GM21717 (cell line): ENCODE data around the gene CBLC.

ENCODE experiments used
- ATAC-seq: cut with Tn5 transposase; IDR thresholded peaks from one replicate; pipeline ENCODE4 v1.9.1; 2021; ENCODE audit warnings: mild to moderate bottlenecking, moderate library complexity; ENCODE audit not compliant: unreplicated experiment

CBLC gene

DNA sequence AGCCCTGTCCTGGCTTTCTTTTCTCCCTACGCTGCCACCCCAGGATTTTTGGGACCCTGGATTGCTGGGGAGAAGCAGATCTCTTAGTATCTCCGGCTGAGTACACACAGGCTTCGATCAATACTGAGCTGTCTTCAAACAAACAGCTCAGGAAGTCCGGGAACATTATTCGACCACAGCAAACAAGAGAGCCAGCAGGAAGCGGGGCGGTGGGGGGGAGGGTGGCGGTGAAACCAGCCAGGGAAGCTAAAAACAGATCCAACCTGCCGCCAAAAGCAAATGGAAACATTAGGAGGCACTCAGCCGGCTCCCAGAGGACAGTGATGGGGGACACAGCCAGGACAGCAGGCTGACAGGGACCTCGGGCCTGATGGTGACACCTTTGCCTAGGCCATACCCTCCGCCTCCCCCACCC, 19.0 kb downstream of the CBLC start:
- ATAC-seq: no peak

DNA sequence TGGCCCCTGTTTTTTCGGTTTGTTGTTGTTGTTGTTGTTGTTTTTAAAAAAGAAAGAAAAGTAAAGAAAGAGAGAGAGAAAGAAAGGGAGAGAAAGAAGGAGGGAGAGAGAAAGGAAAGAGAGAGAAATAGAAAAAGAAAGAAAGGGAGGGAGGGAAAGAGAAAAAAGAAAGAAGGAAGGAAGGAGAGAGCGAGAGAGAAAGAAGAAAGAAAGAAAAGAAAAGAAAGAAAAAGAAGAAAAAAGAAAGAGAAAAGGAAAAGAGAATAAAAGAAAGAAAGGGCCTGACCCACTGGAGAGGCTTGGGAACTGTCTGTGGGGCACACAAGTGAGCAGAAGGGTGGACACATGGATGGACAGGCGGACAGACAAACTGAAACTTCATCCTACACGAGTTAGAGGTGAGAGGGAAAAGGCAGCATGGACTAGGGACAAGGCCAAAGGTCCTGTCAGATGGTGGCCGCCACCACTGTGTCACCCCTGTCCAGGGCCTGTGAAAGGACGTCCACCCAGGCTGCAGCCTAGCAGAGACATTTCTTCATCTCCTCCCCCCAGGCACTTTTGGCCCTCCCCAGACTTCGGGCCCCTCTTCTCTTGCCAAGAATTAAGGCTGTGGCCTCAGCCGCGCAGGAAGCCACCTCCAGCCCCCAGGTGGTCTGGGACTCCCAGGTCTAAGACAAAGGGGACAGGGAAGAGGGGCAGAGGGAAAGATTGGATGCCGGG, 22.1 kb downstream of the CBLC start:
- no peak for ATAC-seq

DNA sequence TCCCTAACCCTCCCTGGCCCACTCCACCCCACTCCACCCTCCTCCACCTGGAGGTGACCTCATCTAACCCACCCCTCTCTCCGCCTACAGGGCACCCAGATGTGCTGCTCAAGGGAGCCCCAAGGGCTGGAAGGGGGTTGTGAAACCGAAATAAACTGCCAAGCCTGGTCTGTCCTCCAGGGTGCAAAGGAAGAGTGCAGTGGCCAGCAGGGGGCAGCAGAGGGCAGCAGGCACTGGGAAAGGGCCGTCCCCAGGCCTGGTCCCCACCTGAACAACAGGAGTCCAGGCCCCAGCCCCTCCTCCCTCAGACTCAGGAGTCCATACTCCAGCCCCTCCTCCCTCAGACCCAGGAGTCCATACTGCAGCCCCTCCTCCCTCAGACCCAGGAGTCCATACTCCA, 22.8 kb downstream of the CBLC start:
- ATAC-seq: no peak

DNA sequence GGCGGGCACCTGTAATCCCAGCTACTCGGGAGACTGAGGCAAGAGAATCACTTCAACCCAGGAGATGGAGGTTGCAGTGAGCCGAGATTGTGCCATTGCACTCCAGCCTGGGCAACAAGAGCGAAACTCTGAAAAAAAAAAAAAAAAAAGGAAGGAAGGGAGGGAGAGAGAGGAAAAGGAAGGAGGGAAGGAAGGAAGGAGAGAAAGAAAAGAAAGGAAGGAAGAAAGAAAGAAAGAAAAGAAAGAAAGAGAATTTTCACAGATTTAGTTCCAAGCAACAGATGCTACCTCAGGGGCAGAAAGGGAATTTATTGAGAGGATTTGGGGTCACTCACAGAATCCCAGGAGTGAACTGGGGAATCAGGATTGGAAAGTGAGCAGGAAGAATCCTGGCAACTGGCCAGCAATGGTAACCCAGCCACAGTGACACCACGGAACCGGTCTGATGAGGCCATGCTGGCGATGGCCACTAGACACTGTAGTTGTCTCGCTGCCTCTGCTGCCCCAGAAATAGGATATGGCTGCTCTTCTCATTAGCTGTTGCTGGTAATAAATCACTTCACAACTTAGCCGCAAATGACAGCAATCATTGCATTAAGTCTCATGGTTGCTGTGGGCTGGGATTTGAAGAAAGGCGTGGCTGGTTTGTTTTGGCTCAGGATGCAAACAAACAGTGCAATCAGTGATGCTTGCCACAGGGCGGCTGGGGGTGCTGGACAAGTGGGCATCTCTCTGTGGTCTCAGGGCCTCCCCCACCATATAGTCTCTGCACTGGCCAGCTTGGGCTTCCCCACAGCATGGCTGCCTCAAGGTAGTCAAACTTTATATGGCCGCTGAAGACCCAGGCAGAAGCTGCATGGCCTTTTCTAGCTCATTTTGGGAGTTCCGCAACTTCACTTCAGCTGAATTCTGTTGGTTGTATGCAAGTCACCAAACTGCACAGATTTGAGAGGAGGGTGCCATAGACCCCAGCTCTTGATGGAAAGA, 26.0 kb downstream of the CBLC start:
- ATAC-seq: no peak

DNA sequence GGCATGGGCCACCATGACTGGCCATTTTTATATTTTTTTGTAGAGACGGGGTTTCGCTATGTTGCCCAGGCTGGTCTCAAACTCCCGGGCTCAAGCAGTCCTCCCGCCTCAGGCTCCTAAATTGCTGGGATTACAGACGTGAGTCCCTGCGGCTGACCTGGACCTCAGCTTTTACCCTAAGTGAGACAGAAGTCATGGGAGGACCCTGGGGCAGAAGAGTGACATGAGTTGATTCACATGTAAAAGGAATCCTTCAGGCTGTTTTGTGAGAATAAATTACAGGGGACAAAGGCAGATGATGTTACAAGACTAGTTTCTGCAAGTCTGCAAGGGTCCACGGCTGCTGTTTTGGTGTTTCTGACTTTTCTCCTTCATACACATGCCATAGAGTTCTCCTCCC, 28.6 kb downstream of the CBLC start:
- ATAC-seq: no peak

DNA sequence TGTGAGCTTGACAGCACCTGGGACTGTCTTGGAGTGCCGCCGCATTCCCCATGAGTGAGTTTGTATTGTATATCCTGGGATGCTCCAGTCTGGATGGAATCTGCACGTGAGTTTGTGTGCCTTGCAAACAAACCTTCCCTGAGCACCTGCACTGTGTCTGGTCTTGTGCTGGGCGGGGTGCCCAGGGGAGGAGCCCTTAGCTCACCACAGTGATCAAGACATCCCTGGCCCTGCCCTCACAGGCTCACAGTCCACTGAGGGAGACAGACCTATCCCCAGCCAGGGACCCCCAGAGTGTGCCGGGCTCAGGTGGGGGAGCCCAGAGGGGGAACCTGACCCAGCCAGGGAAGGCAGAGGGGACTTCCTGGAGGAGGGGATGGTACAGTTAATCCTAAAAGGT, 29.5 kb downstream of the CBLC start:
- ATAC-seq: no peak

DNA sequence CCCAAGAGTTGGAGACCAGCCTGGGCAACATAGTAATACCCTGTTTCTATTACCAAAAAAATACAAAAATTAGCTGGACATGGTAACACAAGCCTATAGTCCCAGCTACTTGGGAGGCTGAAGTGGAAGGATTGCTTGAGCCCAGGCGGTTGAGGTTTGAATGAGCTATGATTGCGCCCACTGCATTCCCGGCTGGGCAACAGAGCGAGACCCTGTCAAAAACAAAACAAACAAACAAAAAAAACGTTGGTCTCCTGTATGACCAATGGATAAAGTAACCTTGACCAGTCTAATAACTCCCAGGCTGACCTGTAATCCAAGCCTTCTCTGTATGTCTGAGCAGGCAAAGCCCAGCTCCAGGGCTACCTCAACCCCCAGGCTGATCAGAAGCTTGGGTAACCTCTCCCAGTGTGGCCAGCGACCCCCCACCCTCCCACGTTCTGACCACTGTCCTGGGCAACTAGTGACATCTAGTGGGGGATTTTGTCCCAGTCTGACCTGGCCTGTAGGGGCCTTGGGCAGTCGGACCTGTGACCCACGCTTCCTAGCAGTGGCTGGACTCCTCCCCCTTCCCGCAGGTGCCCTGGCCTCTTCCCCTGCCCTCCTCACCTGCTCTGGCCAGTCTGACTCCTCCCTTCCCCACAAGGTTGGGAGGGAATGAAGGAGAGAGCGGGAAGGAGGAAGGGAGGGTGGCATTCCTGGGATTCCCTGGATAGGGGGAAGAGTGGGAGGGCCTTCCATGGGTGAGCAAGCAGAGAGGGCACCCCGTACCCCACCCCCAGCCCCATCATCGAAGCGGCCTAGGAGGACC, 30.2 kb downstream of the CBLC start:
- no peak for ATAC-seq

DNA sequence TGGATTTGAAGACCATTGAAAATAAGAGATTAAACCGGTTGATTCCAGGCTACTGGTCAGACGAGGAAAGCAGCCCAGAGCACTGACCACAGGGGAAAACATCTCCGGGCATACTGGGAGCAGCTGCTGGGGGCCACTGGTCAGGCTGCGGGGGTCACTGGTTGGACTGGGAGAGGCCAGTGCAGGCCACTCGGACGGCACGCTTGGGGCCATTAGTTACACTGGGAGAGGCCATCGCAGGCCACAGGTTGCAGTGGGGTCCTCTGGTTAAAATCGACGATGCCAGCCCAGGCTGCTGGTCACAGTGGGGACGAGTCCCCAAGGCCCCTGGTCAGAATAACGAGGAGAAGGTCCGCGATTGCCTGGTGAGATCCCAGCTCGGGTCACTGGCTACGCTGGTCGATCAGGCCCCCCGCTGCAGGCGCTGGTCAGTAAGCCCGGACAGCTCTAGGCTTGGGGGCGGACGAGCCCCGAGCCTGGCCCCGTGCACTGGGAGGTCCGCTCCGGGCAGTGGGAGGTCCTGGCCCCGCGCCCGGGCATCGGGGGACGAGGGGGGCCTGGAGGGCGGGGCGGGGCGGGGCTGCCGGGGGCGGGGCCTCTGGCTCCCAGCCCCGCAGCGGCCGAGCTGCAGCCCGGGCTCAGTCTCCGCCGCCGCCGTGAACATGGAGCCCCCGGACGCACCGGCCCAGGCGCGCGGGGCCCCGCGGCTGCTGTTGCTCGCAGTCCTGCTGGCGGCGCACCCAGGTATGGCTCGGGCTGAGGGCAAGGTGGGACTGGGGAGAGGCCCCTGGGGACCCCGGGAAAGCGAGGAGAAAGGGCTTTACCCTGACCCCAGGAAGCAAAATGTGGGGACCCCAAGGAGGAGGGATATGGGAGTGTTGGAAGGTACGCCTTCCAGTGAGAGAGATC, 31.0 kb downstream of the CBLC start, which contains the start of gene BCAM:
BCAM (plus strand) TSS at position 641 of the 909 bp plus-strand sequence; CDS start at position 663, 22 bp downstream.
- no peak for ATAC-seq

DNA sequence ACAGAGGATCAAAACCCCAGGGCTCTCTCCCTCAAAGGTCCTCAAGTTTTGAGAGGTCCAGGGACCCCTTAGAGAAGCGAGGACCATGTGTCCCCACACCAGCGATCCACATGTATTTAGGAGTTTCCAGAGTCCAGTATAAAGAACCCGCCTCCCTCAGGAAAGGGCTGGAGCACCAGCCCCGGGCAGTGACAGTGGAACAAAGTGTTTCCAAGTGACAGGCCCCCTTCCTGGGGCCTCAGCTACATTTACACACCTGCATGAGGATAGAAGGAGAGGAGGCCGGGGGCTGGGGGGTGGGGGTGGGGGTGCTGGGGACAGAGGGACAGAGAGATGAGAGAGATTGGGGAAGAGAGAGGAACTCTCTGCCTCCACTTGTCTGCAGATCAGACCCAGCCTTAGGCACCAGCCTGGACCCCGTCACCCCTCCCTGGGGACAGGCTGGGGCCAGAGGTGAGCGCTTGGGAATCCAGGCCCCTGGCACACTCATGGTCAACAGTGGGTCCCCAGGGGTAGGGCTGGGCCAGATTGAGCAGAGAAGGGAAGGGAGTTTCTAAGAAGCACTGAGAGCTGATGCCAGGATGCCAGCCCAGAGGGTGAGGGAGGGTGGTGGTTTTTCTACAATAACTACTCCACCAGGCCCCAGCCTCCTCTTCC, 32.0 kb downstream of the CBLC start:
- ATAC-seq: no peak

DNA sequence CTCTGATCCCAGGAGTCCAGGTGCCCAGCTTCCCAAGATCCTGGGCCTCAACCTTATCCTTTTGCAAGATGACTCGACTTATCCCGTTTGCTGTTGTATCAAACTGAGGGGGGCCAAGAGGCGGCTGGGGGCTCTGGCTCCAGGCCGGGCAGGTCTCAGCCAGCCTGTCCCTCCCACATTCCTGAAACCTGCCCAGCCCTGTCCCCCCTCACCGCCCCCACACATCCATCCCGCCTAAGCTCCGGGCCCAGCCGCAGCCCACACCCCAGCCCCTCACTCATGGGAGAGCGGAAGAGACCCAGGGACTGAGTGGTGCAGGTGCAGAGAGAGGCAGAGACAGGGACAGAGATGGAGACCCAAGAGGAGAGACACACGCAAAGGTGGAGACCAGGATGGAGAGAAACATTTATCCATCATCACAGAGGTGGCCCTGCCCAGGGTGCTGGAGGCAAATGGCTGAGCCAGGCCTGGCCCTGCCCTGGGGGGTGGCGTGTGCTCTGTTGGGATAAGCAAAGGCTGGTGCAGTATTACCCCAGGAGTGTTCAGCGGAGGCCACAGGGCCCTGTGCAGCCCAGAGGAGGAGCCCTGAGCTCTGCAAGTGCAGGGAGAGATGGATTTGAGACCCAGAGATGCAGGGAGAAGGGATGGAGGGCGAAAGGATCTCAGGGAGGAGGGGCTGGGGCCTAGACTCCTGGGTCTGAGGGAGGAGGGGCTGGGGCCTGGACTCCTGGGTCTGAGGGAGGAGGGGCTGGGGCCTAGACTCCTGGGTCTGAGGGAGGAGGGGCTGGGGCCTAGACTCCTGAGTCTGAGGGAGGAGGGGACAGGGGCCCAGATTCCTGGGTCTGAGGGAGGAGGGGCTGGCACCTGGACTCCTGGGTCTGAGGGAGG, 32.8 kb downstream of the CBLC start:
- ATAC-seq: no peak

DNA sequence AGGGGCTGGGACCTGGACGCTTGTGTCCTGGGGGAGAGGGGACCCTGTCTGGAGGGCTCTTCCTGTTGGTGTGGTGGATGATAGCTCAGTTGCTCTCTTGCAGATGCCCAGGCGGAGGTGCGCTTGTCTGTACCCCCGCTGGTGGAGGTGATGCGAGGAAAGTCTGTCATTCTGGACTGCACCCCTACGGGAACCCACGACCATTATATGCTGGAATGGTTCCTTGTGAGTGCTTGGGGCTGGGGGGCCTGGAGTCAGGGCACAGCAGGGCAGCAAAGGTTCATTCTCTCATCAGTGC, 33.4 kb downstream of the CBLC start:
- ATAC-seq: no peak

DNA sequence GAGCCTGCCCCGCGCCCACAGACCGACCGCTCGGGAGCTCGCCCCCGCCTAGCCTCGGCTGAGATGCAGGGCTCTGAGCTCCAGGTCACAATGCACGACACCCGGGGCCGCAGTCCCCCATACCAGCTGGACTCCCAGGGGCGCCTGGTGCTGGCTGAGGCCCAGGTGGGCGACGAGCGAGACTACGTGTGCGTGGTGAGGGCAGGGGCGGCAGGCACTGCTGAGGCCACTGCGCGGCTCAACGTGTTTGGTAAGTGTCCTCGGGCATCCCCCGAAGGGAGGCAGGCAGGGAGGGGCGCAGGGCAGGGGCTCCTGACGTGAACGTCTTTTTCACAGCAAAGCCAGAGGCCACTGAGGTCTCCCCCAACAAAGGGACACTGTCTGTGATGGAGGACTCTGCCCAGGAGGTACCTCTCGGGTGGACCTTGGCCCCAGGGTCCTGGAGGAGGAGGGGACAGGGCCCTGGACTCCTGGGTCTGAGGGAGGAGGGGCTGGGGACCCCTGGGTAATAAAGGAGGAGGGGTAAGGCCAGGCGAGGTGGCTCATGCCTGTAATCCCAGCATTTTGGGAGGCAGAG, 34.5 kb downstream of the CBLC start:
- no peak for ATAC-seq

DNA sequence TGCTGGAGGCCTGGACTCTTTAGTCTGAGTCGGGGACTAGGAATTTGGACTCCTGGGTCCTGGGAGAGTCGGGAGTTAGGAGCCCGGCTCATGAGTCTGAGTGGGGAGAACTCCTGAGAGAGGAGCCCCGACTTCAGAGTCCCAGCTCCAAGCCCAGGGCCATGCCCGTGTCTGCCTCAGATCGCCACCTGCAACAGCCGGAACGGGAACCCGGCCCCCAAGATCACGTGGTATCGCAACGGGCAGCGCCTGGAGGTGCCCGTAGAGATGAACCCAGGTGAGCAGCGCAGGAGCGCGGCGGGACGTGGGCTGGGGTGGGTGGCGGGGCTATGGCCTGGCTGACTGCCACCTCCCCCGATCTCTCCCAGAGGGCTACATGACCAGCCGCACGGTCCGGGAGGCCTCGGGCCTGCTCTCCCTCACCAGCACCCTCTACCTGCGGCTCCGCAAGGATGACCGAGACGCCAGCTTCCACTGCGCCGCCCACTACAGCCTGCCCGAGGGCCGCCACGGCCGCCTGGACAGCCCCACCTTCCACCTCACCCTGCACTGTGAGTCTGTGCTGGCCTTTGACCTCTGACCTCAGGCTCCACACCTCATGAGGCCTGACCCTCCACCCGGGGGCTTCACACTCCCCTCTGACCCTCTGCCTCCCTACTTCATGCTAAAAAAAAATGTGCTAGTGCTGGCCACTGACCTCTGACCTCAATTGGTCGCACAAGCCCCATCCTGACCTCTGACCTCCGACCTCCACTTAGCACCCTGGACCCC, 35.6 kb downstream of the CBLC start:
- ATAC-seq: no peak

DNA sequence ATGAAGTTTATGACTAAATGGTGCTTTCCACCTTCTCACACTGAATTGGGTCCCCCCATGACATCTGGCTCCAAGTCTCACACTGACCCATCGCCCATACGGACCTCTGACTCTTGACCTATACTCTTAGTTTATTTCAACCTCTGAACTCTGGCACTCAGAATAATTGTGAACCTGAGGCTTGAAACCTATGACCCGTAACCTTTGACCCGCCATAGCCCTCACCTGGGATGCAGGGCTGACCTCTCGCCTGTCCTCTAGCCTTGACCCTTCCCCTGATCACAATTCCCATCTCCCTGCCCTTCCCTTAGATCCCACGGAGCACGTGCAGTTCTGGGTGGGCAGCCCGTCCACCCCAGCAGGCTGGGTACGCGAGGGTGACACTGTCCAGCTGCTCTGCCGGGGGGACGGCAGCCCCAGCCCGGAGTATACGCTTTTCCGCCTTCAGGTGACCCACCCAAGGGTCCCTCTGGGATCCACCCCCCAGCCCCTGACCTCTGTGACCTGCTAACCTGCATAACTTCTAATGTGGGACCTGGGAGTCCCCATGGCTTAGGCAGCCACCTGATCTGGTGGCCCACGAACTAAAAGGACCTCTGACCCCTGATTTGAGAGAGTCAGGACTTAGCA, 36.3 kb downstream of the CBLC start:
- no peak for ATAC-seq

DNA sequence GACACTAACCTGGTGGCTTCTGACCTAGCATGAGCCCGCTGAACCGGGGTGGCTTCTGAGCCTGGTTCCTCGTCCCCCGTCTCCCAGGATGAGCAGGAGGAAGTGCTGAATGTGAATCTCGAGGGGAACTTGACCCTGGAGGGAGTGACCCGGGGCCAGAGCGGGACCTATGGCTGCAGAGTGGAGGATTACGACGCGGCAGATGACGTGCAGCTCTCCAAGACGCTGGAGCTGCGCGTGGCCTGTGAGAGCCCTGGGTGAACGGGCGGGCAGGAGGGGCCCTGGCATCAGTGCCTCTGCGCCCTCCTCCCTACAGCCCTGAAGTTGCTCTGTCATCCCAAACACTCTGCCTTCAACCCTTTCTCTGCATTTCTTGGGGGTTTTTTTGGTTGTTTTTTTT, 36.8 kb downstream of the CBLC start:
- no peak for ATAC-seq

DNA sequence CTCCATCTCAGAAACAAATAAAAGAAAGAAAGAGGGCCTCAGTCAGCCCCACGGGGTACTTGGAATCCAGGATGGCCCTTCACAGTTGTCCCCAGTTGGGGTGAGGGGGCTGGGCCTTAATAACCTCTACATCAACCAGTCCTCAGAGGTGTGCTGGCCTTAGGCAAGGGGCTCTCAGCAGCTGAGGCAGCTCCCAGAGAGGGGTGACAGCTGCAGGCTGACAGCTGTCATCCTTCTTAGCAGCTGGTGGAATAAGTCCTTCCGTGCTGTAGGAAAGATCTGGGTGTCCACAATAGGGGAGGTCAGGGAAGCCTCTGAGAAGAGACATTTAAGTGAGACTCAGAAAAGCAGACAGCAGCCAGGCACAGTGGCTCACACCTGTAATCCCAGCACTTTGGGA, 38.6 kb downstream of the CBLC start:
- ATAC-seq: no peak

DNA sequence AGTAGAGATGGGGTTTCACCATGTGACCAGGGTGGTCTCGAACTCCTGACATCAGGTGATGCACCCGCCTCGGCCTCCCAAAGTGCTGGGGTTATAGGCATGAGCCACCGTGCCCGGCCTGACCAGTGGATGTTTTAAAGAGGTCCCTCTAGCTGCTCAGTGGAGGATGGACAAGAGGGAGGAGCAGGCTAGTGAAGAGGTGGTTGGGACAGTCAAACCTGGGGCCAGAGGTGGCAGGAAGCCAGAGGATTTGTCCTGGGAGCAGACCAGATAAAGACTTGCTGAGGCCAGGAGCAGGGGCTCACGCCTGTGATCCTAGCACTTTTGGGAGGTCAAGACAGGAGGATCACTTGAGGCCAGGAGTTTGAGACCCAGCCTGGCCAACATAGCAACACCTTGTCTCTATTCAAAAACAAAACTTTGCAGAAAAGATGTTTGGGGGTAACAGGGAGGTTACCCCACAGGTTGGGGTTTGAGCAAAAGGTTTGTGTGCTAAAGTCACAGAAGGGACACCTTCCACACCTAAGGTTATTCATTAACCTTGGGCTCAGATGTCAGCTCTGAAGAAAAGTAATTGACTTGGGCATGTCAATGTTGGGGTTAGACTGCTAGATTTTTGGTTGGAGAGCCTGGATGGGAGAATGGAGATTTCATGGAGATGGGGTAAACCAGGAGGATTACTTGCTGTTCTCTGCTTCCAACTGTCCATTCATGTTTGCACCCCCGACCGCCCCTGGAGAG, 40.2 kb downstream of the CBLC start:
- no peak for ATAC-seq
